ENCODE data around the gene MYO5A.
"Not testable (repeated sequence)": the region's sequence is repeated elsewhere in the genome, so short reads cannot be mapped to it uniquely, and the experiment has no call there.

The MYO5A gene

GRCh38 chr15:52421029-52421428 lies 107.7 kb downstream of the MYO5A start:
- TF ChIP-seq CTCF (IDR thresholded peaks at IDR 0.05; ENCODE audit: unreplicated experiment in 3 of 3) = no peak
- H3K27me3 Mint-ChIP-seq (ENCODE audit: low read depth) = no peaks in the 10 kb centered on the region
- H3K36me3 Mint-ChIP-seq (ENCODE audit: low read depth) = no peaks in the 10 kb centered on the region
- no peak overlapping the region for H3K4me3 Mint-ChIP-seq
- H3K4me1 Mint-ChIP-seq = peaks cover 23% of the 10 kb centered on the region
- H3K27ac Mint-ChIP-seq = no peak overlapping the region
- H3K9me3 Mint-ChIP-seq = no peaks in the 10 kb centered on the region

GRCh38 chr15:52419494-52419893 lies 109.2 kb downstream of the MYO5A start:
- TF ChIP-seq CTCF (IDR thresholded peaks at IDR 0.05; ENCODE audit: unreplicated experiment in 3 of 3) = no peak
- Mint-ChIP-seq H3K4me1 (peaks cover 19% of the 10 kb centered on the region), H3K9me3 (no peaks in the 10 kb centered on the region), H3K27me3 (ENCODE audit: low read depth) (no peaks in the 10 kb centered on the region), H3K27ac (no peak overlapping the region), H3K36me3 (ENCODE audit: low read depth) (no peaks in the 10 kb centered on the region), H3K4me3 (no peak overlapping the region)

- H3K4me3 Mint-ChIP-seq = no peak overlapping the region
- peak overlapping the region in 2 of 3 experiments; percentile 40 to 46 for H3K27ac Mint-ChIP-seq
- no peaks in the 10 kb centered on the region for H3K27me3 Mint-ChIP-seq (ENCODE audit: low read depth)
- peaks cover 14% of the 10 kb centered on the region for H3K4me1 Mint-ChIP-seq
- TF ChIP-seq CTCF (IDR thresholded peaks at IDR 0.05; ENCODE audit: unreplicated experiment in 3 of 3) = no peak
- no peaks in the 10 kb centered on the region for H3K36me3 Mint-ChIP-seq (ENCODE audit: low read depth)
- no peaks in the 10 kb centered on the region for H3K9me3 Mint-ChIP-seq
Measured at GRCh38 chr15:52417957-52418356, 110.7 kb downstream of the MYO5A start.

GRCh38 chr15:52417521-52417920 lies 111.2 kb downstream of the MYO5A start:
- Mint-ChIP-seq H3K27me3 (ENCODE audit: low read depth) (no peaks in the 10 kb centered on the region), H3K4me1 (peaks cover 14% of the 10 kb centered on the region), H3K36me3 (ENCODE audit: low read depth) (no peaks in the 10 kb centered on the region), H3K27ac (peak overlapping the region in 2 of 3 experiments; percentile 40 to 46), H3K4me3 (no peak overlapping the region), H3K9me3 (no peaks in the 10 kb centered on the region)
- no peak for TF ChIP-seq CTCF (IDR thresholded peaks at IDR 0.05; ENCODE audit: unreplicated experiment in 3 of 3)

- not testable (repeated sequence) for H3K4me3 Mint-ChIP-seq, H3K9me3 Mint-ChIP-seq
- peak overlapping the region; percentile 70 to 87 (median 78) for H3K27ac Mint-ChIP-seq
Measured at GRCh38 chr15:52416566-52416965, 112.1 kb downstream of the MYO5A start.

GRCh38 chr15:52415628-52416027 lies 113.1 kb downstream of the MYO5A start:
- H3K36me3 Mint-ChIP-seq (ENCODE audit: low read depth) = no peaks in the 10 kb centered on the region
- H3K9me3 Mint-ChIP-seq = no peaks in the 10 kb centered on the region
- H3K27ac Mint-ChIP-seq = no peak overlapping the region
- no peaks in the 10 kb centered on the region for H3K27me3 Mint-ChIP-seq (ENCODE audit: low read depth)
- H3K4me3 Mint-ChIP-seq = no peak overlapping the region
- no peak for TF ChIP-seq CTCF (IDR thresholded peaks at IDR 0.05; ENCODE audit: unreplicated experiment in 3 of 3)
- peaks cover 14% of the 10 kb centered on the region for H3K4me1 Mint-ChIP-seq

More at GRCh38 chr15:52416566-52416965, 112.1 kb downstream of the MYO5A start:
- not testable (repeated sequence) for H3K36me3 Mint-ChIP-seq (ENCODE audit: low read depth); H3K27me3 Mint-ChIP-seq (ENCODE audit: low read depth)
- peaks cover 14% of the 10 kb centered on the region for H3K4me1 Mint-ChIP-seq

Data from nephron (organoid).